GM19025 (cell line): ENCODE results near the gene TTC23.
A peak's percentile ranks its signal among the peaks of the same experiment; 100 is the strongest.

ENCODE experiments used
- ATAC-seq: cut with Tn5 transposase; IDR thresholded peaks from one replicate; pipeline ENCODE4 v1.9.1; 2021; ENCODE audit warnings: mild to moderate bottlenecking, low read depth, moderate library complexity; ENCODE audit not compliant: unreplicated experiment

Gene TTC23

DNA sequence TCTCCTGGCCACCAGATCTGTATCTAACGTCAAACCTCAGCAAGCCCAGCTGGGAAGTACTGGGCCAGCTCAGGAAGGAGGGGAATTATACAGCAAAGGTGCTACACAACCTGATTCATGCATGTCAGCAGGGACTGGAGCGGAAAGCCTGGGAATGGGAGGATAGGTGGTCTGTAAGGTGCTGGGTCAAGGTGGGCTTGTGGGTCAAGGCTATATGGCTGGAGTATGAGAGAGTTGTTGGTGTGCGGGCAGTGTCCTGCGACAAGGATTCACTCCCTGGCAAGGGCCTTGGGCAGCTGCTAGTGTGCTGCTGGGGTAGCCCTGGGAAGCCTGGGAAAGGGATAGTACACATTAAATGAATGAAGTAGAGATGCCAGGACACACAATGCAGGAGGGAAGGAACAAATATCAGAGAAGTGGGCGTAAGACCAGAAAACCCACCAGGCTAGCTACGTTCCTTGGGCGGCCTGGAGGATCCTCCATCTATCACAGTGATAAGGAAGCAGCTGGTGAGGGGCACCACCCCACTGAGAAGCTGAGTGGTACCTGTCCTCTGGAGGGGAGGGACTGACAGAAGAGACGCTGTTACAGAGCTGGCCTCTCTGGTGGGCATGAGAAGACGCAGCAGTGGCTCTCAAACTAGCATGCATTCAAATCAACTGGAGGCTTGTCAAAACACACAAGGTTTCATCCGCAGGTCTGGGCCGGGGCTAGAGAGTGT is 153.0 kb downstream of the TTC23 start:
- no peak for ATAC-seq

DNA sequence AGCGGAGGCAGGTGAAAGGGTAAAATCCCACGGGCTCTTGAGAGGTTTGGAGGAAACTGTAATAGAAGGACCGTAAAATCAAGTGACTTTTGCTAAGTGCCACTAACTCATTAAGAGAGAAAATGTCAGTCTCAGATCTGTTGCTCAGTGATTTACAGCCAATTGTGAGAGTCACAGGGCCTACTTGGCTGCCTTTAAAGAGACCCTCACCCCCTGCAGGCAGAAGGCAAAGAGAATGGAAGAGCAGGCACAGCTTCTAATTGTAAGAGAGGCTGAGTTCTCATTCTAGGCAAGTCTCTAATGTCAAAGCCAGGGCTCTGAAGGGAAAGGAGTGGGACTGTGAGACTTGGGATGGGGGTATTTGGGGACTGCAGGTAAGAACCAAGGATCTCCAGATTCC is 153.8 kb downstream of the TTC23 start:
- ATAC-seq: no peak

DNA sequence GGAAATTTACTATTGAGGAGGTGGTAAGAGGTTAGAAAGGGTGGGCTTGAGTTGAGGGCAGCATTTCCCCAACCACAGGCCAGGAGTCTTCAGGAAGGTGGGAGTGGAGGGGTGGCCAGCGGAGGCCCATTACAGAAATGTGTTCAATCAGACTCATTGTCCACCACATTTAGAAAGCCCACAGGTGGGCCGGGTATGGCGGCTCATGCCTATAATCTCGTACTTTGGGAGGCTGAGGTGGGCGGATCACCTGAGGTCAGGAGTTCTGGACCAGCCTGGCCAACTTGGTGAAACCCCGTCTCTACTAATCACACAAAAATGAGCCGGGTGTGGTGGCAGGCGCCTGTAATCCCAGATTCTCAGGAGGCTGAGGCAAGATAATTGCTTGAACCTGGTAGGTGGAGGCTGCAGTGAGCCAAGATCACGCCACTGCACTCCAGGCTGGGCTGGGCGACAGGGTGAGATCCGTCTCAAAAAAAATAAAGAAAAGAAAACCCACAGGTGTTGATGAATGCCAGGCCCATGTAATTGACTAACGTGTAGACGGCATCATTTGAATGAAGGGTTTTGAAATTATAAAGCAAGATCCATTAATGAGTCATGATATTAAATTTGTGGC is 156.7 kb downstream of the TTC23 start:
- ATAC-seq: no peak

GRCh38 chr15:99090938-99091337 is 158.4 kb downstream of the TTC23 start:
- ATAC-seq: no peak

DNA sequence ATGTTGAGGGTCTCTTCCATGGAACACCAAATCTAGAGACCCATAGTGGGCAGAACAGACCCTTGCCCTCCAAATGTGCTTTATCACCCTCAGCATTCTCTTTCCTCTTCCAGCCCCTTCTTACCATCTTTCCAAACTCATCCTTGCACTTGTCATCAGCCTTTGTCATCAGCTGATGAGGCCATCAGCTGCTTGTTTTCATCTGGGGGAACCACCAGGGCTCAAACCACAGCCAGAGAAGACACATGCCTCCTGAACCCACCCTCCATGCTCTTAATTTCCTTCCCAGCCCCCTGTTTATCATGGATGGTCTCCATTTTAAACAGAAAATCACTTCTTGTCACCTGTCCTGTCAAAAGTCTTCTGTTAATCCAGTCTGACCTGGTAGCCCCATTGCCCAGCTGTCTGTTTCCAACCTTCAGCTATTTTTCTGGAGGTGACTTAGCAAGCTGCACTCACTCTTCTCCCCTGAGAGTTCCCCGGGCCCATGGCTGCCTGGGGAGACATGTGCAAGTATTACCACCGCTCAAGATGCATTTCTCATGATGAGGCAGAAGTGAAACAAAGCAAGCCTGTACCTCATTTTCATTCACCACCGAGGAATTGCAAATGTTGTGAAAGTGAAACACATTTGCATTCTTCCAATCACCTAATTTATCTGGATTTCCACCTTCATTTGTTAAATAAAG is 159.2 kb downstream of the TTC23 start:
- peak; percentile 99 for ATAC-seq

DNA sequence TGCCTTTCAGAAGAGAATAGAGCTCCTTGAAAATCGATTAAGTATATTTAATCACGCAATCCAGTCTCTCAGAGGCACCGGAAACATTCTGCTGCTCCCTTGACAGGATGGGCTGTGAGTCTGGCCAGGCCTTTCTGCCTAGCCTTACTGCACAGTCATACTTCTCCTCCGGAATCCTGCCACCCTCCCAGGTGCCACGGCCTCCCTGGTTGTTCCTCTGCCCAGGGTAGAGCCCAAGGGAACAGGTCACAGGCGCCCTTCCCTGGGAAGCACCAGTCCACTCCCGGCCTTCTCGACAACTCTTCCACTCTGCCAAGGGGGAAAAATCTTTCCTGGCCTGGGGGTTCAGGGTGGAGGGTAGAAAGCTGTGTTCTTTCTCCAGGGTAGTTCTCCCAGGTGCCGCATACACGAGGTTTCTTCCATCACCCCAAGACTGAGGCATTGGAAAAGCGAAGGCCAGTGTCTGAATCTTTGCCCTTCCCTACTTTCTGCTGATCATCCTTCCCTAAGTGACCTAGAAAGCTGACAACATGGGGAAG is 161.9 kb downstream of the TTC23 start:
- no peak for ATAC-seq

DNA sequence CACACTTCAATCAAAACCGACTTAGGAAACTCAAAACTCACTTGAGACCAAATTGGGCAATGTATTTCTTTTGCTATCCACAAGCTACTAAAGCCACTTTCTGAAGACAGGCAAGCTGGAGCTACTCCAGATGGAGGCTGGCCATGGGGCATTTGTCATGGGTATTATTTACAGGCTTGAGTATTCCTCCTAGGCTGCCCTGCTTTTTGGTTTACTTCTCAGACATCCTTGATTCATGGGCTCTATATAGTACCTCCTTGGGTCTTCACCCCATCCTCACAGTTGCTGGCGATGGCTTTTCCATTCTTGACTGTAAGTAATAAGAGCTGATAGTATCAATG is 163.1 kb downstream of the TTC23 start:
- ATAC-seq: no peak
